ENCODE results near the gene C20orf202. TPM values are rescaled to one million over a fixed set of nuclear protein-coding genes. Genes with fewer than 3 reads are reported as not detected.

C20orf202 gene
- total and polyA plus RNA-seq, 9 of the 15 experiments (the other 6 are each of a cell fraction or from before 2014, with no cell fraction given) = 0.03 to 0.24 (median 0.15) TPM; not detected in 4

DNA sequence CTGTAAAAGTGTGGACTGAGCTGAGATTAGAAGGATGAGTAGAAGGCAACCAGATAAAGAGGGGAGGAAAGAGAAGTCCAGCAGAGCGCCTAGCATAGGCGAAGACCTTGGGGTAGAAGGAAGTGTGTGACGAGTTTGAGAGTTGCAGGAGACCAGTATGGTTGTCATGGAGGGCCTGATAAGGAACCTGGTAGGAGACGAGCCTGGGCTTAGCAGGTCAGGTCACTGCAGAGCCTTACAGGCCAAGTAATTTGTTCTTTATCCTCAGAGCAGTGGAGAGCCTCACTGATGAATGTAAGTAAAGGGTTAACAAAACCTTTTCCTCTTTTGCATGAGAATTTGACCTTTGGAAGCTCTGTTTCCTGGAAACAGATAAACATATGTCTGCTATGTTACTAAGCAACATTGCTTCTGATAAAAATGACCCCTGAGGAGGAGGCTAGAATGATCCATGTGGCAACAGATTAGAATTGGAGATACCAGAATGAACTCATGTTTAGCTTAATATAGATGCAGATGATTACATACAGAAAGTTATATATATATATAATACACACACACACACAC is 15.6 kb upstream of the C20orf202 start (continued):
- no peak for TF ChIP-seq UBTF (IDR thresholded peaks at IDR 0.05; ENCODE audit: borderline replicate concordance in 1 of 2, low read depth in 2 of 2, low read length in 2 of 2)
- TF ChIP-seq FOXP1 (CRISPR knock-in tag; IDR thresholded peaks at IDR 0.05) = no peak
- TF ChIP-seq NELFE (IDR thresholded peaks at IDR 0.05; ENCODE audit: insufficient read depth, insufficient read length) = no peak
- TF ChIP-seq, protein P1, sequence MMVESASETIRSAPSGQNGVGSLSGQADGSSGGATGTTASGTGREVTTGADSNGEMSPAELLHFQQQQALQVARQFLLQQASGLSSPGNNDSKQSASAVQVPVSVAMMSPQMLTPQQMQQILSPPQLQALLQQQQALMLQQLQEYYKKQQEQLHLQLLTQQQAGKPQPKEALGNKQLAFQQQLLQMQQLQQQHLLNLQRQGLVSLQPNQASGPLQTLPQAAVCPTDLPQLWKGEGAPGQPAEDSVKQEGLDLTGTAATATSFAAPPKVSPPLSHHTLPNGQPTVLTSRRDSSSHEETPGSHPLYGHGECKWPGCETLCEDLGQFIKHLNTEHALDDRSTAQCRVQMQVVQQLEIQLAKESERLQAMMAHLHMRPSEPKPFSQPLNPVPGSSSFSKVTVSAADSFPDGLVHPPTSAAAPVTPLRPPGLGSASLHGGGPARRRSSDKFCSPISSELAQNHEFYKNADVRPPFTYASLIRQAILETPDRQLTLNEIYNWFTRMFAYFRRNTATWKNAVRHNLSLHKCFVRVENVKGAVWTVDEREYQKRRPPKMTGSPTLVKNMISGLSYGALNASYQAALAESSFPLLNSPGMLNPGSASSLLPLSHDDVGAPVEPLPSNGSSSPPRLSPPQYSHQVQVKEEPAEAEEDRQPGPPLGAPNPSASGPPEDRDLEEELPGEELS (CRISPR knock-in tag; IDR thresholded peaks at IDR 0.05; ENCODE audit: borderline replicate concordance) = no peak
- TF ChIP-seq, protein P2, sequence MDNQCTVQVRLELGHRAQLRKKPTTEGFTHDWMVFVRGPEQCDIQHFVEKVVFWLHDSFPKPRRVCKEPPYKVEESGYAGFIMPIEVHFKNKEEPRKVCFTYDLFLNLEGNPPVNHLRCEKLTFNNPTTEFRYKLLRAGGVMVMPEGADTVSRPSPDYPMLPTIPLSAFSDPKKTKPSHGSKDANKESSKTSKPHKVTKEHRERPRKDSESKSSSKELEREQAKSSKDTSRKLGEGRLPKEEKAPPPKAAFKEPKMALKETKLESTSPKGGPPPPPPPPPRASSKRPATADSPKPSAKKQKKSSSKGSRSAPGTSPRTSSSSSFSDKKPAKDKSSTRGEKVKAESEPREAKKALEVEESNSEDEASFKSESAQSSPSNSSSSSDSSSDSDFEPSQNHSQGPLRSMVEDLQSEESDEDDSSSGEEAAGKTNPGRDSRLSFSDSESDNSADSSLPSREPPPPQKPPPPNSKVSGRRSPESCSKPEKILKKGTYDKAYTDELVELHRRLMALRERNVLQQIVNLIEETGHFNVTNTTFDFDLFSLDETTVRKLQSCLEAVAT (IDR thresholded peaks at IDR 0.05) = peak; percentile 58 to 78; a peak in 2 of 4 replicates
- TF ChIP-seq ILK (tag; IDR thresholded peaks at IDR 0.05; ENCODE audit: borderline replicate concordance, low read depth) = no peak
- TF ChIP-seq GATA2 (CRISPR knock-in tag; IDR thresholded peaks at IDR 0.05) = peak; percentile 60
- TF ChIP-seq U2AF2 (optimal IDR thresholded peaks at IDR 0.05; ENCODE audit: low read depth, low read length) = no peak
- peak; percentile 12; the same call in 1 of the 2 replicates for TF ChIP-seq MYC (IDR thresholded peaks at IDR 0.05; ENCODE audit: low read depth, low read length)
- no peak for TF ChIP-seq MYC (CRISPR knock-in tag; IDR thresholded peaks at IDR 0.05; ENCODE audit: borderline replicate concordance, low read depth)
- no peak for TF ChIP-seq ZNF507 (tag; conservative IDR thresholded peaks at IDR 0.05)
- TF ChIP-seq ATF1 (CRISPR knock-in tag; IDR thresholded peaks at IDR 0.05) = no peak
- TF ChIP-seq ATF1 (tag; IDR thresholded peaks at IDR 0.05) = peak; percentile 54
- TF ChIP-seq, protein P3, sequence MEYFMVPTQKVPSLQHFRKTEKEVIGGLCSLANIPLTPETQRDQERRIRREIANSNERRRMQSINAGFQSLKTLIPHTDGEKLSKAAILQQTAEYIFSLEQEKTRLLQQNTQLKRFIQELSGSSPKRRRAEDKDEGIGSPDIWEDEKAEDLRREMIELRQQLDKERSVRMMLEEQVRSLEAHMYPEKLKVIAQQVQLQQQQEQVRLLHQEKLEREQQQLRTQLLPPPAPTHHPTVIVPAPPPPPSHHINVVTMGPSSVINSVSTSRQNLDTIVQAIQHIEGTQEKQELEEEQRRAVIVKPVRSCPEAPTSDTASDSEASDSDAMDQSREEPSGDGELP (CRISPR knock-in tag; IDR thresholded peaks at IDR 0.05; ENCODE audit: borderline replicate concordance) = no peak; the same call in 1 of the 2 replicates
- TF ChIP-seq JUNB (CRISPR knock-in tag; conservative IDR thresholded peaks at IDR 0.05) = no peak
- no peak for TF ChIP-seq ZBTB7A (IDR thresholded peaks at IDR 0.05; ENCODE audit: borderline replicate concordance, control insufficient read depth, low read depth, low read length)
- TF ChIP-seq RBBP5 (IDR thresholded peaks at IDR 0.05; ENCODE audit: borderline replicate concordance, insufficient read depth, low read length, poor library complexity, severe bottlenecking) = peak; percentile 83
- TF ChIP-seq ARNT (IDR thresholded peaks at IDR 0.05) = peak in 1 of 2 experiments; percentile 66; a peak in 2 of 4 replicates
- TF ChIP-seq HDGF (IDR thresholded peaks at IDR 0.05) = 0 out of 2 replicates have a peak, but pooled peaks have one; percentile 32
- TF ChIP-seq ZNF23 (CRISPR knock-in tag; IDR thresholded peaks at IDR 0.05) = no peak
- TF ChIP-seq HDAC2 (IDR thresholded peaks at IDR 0.05) = peak; percentile 89
- peak; percentile 58; the same call in 1 of the 2 replicates for TF ChIP-seq SPI1 (IDR thresholded peaks at IDR 0.05; ENCODE audit: borderline replicate concordance, low read depth, low read length)
